Right forelimb (tissue), 1 donor: ENCODE measurements around the gene ATP2A3.

Experiments
- DNase-seq: peaks from one replicate; pipeline ENCODE4 v3.0.0-alpha.2; 2018

The ATP2A3 gene

GRCh38 chr17:3972281-3972731 lies 8.1 kb upstream of the ATP2A3 start:
- peak; percentile 30 for DNase-seq

GRCh38 chr17:3970668-3971067 lies 6.4 kb upstream of the ATP2A3 start:
- DNase-seq: no peak

- DNase-seq: no peak
Observed at GRCh38 chr17:3969963-3970362, 5.7 kb upstream of the ATP2A3 start.

- DNase-seq: no peak
Observed at GRCh38 chr17:3968886-3969524, 4.8 kb upstream of the ATP2A3 start.

- no peak for DNase-seq
Observed at GRCh38 chr17:3968015-3968414, 3.8 kb upstream of the ATP2A3 start.

GRCh38 chr17:3966720-3967363 lies 2.6 kb upstream of the ATP2A3 start:
- no peak for DNase-seq

- no peak for DNase-seq
Observed at GRCh38 chr17:3965118-3965800, 1.0 kb upstream of the ATP2A3 start.

- no peak for DNase-seq
Observed at GRCh38 chr17:3963237-3964201, 718 bp downstream of the ATP2A3 start.

GRCh38 chr17:3962965-3963236 lies 1.3 kb downstream of the ATP2A3 start:
- DNase-seq: no peak

GRCh38 chr17:3962217-3962964 lies 1.8 kb downstream of the ATP2A3 start:
- no peak for DNase-seq

GRCh38 chr17:3961564-3962047 lies 2.6 kb downstream of the ATP2A3 start:
- DNase-seq: no peak

GRCh38 chr17:3960764-3961163 lies 3.5 kb downstream of the ATP2A3 start:
- DNase-seq: no peak

- no peak for DNase-seq
Observed at GRCh38 chr17:3959921-3960601, 4.2 kb downstream of the ATP2A3 start.

GRCh38 chr17:3959295-3959899 lies 4.8 kb downstream of the ATP2A3 start:
- DNase-seq: no peak

GRCh38 chr17:3957735-3958599 lies 6.3 kb downstream of the ATP2A3 start:
- no peak for DNase-seq

- no peak for DNase-seq
Observed at GRCh38 chr17:3956983-3957382, 7.3 kb downstream of the ATP2A3 start.

GRCh38 chr17:3956327-3956957 lies 7.8 kb downstream of the ATP2A3 start:
- DNase-seq: no peak

GRCh38 chr17:3955673-3955988 lies 8.6 kb downstream of the ATP2A3 start:
- no peak for DNase-seq

GRCh38 chr17:3954976-3955672 lies 9.1 kb downstream of the ATP2A3 start:
- no peak for DNase-seq
